Liver (tissue), 9 donors: ENCODE data around the gene NUP153. TPM values are rescaled to one million over a fixed set of nuclear protein-coding genes. Genes with fewer than 3 reads are reported as not detected.
"Not testable (repeated sequence)": the region's sequence is repeated elsewhere in the genome, so short reads cannot be mapped to it uniquely, and the experiment has no call there.

ENCODE experiments used
- DNase-seq: peaks from one replicate; pipeline ENCODE4 v3.0.0-alpha.2; 2017; ENCODE audit warnings: low spot score
- H3K27ac ChIP-seq, 2 donors: one replicate each; pipeline ENCODE4 v1.7.0; 2013; ENCODE audit warnings: inconsistent platforms in 2 of 2, low read length in 2 of 2, control low read depth in 1 of 2, low read depth in 1 of 2, mild to moderate bottlenecking in 1 of 2
- H3K27me3 ChIP-seq, 4 donors: one replicate each; pipeline versions ENCODE4 v1.6.1 to v1.7.0; 2013; ENCODE audit warnings: low read length in 3 of 4, inconsistent platforms in 1 of 4, mild to moderate bottlenecking in 1 of 4, moderate library complexity in 1 of 4; ENCODE audit not compliant: control insufficient read depth in 4 of 4, insufficient read depth in 4 of 4
- H3K36me3 ChIP-seq, 4 donors: one replicate each; pipeline versions ENCODE4 v1.6.1 to v1.7.0; 2013; ENCODE audit warnings: low read length in 3 of 4, mild to moderate bottlenecking in 3 of 4, low read depth in 1 of 4, moderate library complexity in 1 of 4; ENCODE audit not compliant: control insufficient read depth in 4 of 4, insufficient read depth in 3 of 4
- H3K4me1 ChIP-seq, 4 donors: one replicate each; pipeline versions ENCODE4 v1.6.1 to v1.7.0; 2013; ENCODE audit warnings: low read length in 3 of 4, mild to moderate bottlenecking in 3 of 4, moderate library complexity in 1 of 4; ENCODE audit not compliant: control insufficient read depth in 4 of 4, insufficient read depth in 4 of 4
- H3K4me3 ChIP-seq, 3 donors: one replicate each; pipeline versions ENCODE4 v1.6.1 to v1.7.0; 2013; ENCODE audit warnings: low read length in 3 of 3, control low read depth in 1 of 3, low read depth in 1 of 3, mild to moderate bottlenecking in 1 of 3
- H3K9ac ChIP-seq, 2 donors: one replicate each; pipeline ENCODE4 v1.7.0; 2013; ENCODE audit warnings: low read length in 2 of 2, mild to moderate bottlenecking in 2 of 2, moderate library complexity in 2 of 2, control low read depth in 1 of 2, low read depth in 1 of 2
- H3K9me3 ChIP-seq, 4 donors: one replicate each; pipeline versions ENCODE4 v1.6.1 to v1.7.0; 2013; ENCODE audit warnings: low read length in 3 of 4; ENCODE audit not compliant: control insufficient read depth in 4 of 4
- FOXA1 ChIP-seq: IDR thresholded peaks from 2 replicates; pipeline ENCODE4 v1.6.1; 2016; ENCODE audit warnings: antibody characterized with exemption
- GABPA ChIP-seq, 2 donors: IDR thresholded peaks in 1 of 2; conservative IDR thresholded peaks in 1 of 2; 2 replicates each; pipeline ENCODE4 v1.6.1; 2016; ENCODE audit warnings: antibody characterized with exemption in 2 of 2, mild to moderate bottlenecking in 1 of 2, moderate library complexity in 1 of 2
- HNF4A ChIP-seq, 2 donors: conservative IDR thresholded peaks; 2 replicates each; pipeline ENCODE4 v1.6.1; 2016; ENCODE audit warnings: antibody characterized with exemption in 2 of 2, mild to moderate bottlenecking in 2 of 2
- JUND ChIP-seq, 2 donors: IDR thresholded peaks; 2 replicates each; pipeline ENCODE4 v1.6.1; 2016; ENCODE audit warnings: antibody characterized with exemption in 2 of 2
- MAX ChIP-seq: IDR thresholded peaks from 2 replicates; pipeline ENCODE4 v1.6.1; 2016; ENCODE audit warnings: antibody characterized with exemption
- NR2F2 ChIP-seq: IDR thresholded peaks from 2 replicates; pipeline ENCODE4 v1.6.1; 2016; ENCODE audit warnings: antibody characterized with exemption
- RXRA ChIP-seq, 2 donors: IDR thresholded peaks; 2 replicates each; pipeline ENCODE4 v1.6.1; 2017 to 2018; ENCODE audit warnings: antibody characterized with exemption in 2 of 2, mild to moderate bottlenecking in 1 of 2
- YY1 ChIP-seq: IDR thresholded peaks from 2 replicates; pipeline ENCODE4 v1.6.1; 2016; ENCODE audit warnings: antibody characterized with exemption, mild to moderate bottlenecking
- ZBTB33 ChIP-seq: IDR thresholded peaks from 2 replicates; pipeline ENCODE4 v1.6.1; 2016; ENCODE audit warnings: antibody characterized with exemption
- WGBS: extraction: QIAGEN DNeasy Blood & Tissue Kit; methylation state at CpG from one replicate; pipeline ENCODE4 v1.1.7; 2013; 5-methylcytosine and 5-hydroxymethylcytosine counted together
- polyA plus RNA-seq, 2 donors: library from polyadenylated mRNA; stranded (reverse) in 1 of 2; unstranded in 1 of 2; fragments of 200-250 nt in 1 of 2; fragments of >200 nt in 1 of 2; fragmentation: Nextera tagmentation in 1 of 2; extraction: Ambion mirVana in 1 of 2; gene quantifications; one replicate each; pipeline versions ENCODE4 v1.2.1 to v1.2.3, GENCODE V29; 2013 to 2015
- total RNA-seq, 2 donors: library from RNA; depleted of rRNA; stranded (reverse); fragments of >200 nt; gene quantifications; one replicate each; pipeline ENCODE4 v1.2.3, GENCODE V29; 2014
- TF ChIP-seq, protein P1 (sequence below): IDR thresholded peaks from 2 replicates; pipeline ENCODE4 v1.6.1; 2016; ENCODE audit warnings: antibody characterized with exemption
- TF ChIP-seq, protein P2 (sequence below): IDR thresholded peaks from 2 replicates; pipeline ENCODE4 v1.6.1; 2016; ENCODE audit warnings: antibody characterized with exemption, mild to moderate bottlenecking
- donor health status: healthy.
- donor health status: healthy.
- donor health status: healthy.
- donor health status: healthy.
- donor health status: healthy.

The NUP153 gene
- total and polyA plus RNA-seq, 4 donors, result 5.1 to 42.4 (median 14.4) TPM

- Histone ChIP-seq H3K27me3 (no peaks in the 10 kb centered on the region), H3K4me1 (no peaks in the 10 kb centered on the region), H3K9me3 (no peaks in the 10 kb centered on the region), H3K27ac (no peak overlapping the region), H3K9ac (no peak overlapping the region), H3K36me3 (no peaks in the 10 kb centered on the region), H3K4me3 (no peak overlapping the region)
- no peak for TF ChIP-seq FOXA1
- TF ChIP-seq MAX, result no peak
- TF ChIP-seq HNF4A (conservative IDR thresholded peaks at IDR 0.05), result no peak
- WGBS, result 82% methylated on average over 3 of the region's 3 CpGs
- DNase-seq, result no peak
These were observed 47.5 kb upstream of the NUP153 start for GRCh38 chr6:17754254-17754653.

DNA sequence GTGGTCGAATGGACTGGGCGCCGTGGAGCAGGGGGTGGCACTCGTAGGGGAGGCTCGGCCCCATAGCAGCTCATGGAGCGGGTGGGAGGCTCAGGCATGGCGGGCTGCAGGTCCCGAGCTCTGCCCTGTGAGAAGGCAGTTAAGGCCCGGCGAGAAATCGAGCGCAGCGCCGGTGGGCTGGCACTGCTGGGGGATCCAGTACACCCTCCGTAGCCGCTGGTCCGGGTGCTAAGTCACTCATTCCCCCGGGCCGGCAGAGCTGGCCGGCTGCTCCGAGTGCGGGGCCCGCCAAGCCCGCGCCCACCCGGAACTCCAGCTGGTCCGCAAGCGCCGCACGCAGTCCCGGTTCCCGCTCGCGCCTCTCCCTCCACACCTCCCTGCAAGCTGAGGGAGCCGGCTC is 38.6 kb upstream of the NUP153 start:
- WGBS, result 95% methylated on average over 35 of the region's 35 CpGs
- DNase-seq, H3K4me1 ChIP-seq: not testable (repeated sequence)

GRCh38 chr6:17744757-17745308 is 38.1 kb upstream of the NUP153 start:
- not testable (repeated sequence) for DNase-seq
- 91% methylated on average over 13 of the region's 13 CpGs for WGBS

More for the DNA sequence above, 38.6 kb upstream of the NUP153 start:
- not testable (repeated sequence) for H3K9ac ChIP-seq, H3K27me3 ChIP-seq, H3K27ac ChIP-seq, H3K36me3 ChIP-seq, H3K9me3 ChIP-seq, H3K4me3 ChIP-seq

DNA sequence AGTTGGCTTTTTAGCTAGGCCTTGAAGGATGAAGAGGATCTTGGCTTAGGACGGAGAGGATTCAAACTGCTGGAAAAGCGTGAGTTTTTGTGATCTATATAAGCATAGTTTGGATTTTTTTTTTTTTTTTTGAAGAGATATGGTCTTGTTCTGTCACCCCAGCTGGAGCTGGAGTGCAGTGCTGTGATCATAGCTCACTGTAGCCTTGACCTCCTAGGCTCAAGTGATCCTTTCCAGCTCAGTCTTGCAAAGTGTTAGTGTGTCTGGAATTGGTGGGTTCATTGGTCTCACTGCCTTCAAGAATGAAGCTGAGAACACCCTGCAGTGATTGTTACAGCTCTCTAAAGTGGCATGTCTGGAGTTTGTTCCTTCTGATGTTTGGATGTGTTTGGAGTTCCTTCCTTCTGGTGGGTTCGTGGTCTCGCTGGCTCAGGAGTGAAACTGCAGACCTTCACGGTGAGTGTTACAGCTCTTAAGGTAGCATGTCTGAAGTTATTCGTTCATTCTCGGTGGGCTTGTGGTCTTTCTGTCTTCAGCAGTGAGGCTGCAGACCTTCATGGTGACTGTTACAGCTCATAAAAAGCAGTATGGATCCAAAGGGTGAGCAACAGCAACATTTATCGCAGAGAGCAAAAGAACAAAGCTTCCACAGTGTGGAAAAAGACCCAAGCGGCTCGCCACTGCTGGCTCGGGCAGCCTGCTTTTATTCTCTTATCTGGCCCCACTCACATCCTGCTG is 37.5 kb upstream of the NUP153 start:
- no peaks in the 10 kb centered on the region for H3K36me3 ChIP-seq
- TF ChIP-seq JUND (IDR thresholded peaks at IDR 0.05) (no peak), ZBTB33 (no peak), NR2F2 (no peak), GABPA (IDR thresholded peaks at IDR 0.05 in 1 of 2, conservative IDR thresholded peaks at IDR 0.05 in 1 of 2) (no peak), RXRA (IDR thresholded peaks at IDR 0.05) (no peak), MAX (no peak), YY1 (no peak)
- TF ChIP-seq, protein P1, sequence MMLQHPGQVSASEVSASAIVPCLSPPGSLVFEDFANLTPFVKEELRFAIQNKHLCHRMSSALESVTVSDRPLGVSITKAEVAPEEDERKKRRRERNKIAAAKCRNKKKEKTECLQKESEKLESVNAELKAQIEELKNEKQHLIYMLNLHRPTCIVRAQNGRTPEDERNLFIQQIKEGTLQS, result no peak
- TF ChIP-seq, protein P2, sequence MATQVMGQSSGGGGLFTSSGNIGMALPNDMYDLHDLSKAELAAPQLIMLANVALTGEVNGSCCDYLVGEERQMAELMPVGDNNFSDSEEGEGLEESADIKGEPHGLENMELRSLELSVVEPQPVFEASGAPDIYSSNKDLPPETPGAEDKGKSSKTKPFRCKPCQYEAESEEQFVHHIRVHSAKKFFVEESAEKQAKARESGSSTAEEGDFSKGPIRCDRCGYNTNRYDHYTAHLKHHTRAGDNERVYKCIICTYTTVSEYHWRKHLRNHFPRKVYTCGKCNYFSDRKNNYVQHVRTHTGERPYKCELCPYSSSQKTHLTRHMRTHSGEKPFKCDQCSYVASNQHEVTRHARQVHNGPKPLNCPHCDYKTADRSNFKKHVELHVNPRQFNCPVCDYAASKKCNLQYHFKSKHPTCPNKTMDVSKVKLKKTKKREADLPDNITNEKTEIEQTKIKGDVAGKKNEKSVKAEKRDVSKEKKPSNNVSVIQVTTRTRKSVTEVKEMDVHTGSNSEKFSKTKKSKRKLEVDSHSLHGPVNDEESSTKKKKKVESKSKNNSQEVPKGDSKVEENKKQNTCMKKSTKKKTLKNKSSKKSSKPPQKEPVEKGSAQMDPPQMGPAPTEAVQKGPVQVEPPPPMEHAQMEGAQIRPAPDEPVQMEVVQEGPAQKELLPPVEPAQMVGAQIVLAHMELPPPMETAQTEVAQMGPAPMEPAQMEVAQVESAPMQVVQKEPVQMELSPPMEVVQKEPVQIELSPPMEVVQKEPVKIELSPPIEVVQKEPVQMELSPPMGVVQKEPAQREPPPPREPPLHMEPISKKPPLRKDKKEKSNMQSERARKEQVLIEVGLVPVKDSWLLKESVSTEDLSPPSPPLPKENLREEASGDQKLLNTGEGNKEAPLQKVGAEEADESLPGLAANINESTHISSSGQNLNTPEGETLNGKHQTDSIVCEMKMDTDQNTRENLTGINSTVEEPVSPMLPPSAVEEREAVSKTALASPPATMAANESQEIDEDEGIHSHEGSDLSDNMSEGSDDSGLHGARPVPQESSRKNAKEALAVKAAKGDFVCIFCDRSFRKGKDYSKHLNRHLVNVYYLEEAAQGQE, result no peak
- DNase-seq, result no peak
- no peaks in the 10 kb centered on the region for H3K4me1 ChIP-seq
- no peaks in the 10 kb centered on the region for H3K27me3 ChIP-seq
- no peak overlapping the region for H3K27ac ChIP-seq
- WGBS, result 71% methylated on average over 11 of the region's 11 CpGs
- no peak overlapping the region for H3K4me3 ChIP-seq
- H3K9ac ChIP-seq, result no peak overlapping the region
- no peaks in the 10 kb centered on the region for H3K9me3 ChIP-seq

More at GRCh38 chr6:17744757-17745308, 38.1 kb upstream of the NUP153 start:
- not testable (repeated sequence) for H3K4me3 ChIP-seq, H3K9me3 ChIP-seq, H3K9ac ChIP-seq, H3K27me3 ChIP-seq, H3K4me1 ChIP-seq, H3K27ac ChIP-seq, H3K36me3 ChIP-seq
